Keratinocyte (primary cell): ENCODE measurements around the gene SDK1.

ENCODE experiments used
- CTCF ChIP-seq, 3 experiments: IDR thresholded peaks in 1 of 3; conservative IDR thresholded peaks in 1 of 3; optimal IDR thresholded peaks in 1 of 3; 2 replicates in 2 of 3; 3 replicates in 1 of 3; pipeline versions ENCODE3 to v1.5.1; 2011; ENCODE audit warnings: low read length in 3 of 3, mild to moderate bottlenecking in 3 of 3, moderate library complexity in 2 of 3, control low read depth in 1 of 3, inconsistent platforms in 1 of 3; ENCODE audit not compliant: insufficient read depth in 2 of 3; ENCODE audit errors: extremely low read depth in 1 of 3
- EZH2 ChIP-seq: IDR thresholded peaks from one replicate; pipeline ENCODE4 v1.6.1; 2012; ENCODE audit warnings: inconsistent platforms, mild to moderate bottlenecking, low read length, moderate library complexity

DNA sequence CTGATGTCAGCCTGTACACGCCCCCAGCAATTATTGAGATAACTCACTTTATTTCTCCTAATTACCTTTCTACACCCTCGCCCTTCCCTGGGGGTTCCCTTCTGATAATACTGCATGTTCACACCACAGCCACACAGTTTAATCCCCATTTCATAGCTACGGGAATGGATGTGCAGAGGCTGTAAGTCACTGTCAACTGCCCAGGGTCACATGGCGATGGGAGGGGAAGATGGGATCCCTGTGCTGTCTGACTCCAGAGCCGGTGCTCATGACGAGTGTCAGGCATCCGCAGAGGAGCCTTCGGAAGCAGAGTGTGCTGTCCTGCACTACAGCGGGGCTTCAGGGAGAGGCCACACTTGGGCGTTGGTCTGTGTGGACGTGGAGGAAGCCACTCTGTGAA lies 688.7 kb downstream of the SDK1 start:
- TF ChIP-seq CTCF (optimal IDR thresholded peaks at IDR 0.05 in 1 of 3, IDR thresholded peaks at IDR 0.05 in 1 of 3, conservative IDR thresholded peaks at IDR 0.05 in 1 of 3; ENCODE audit: extremely low read depth in 1 of 3, insufficient read depth in 2 of 3, low read length in 3 of 3) (no peak), EZH2 (no peak)
